ENCODE measurements around the gene LCN1.
"Not testable (repeated sequence)": the region's sequence is repeated elsewhere in the genome, so short reads cannot be mapped to it uniquely, and the experiment has no call there.

The LCN1 gene

GRCh38 chr9:135530146-135530545 is 8.9 kb downstream of the LCN1 start:
- TF ChIP-seq POLR2A (IDR thresholded peaks at IDR 0.05; ENCODE audit: low read length) = no peak
- no peak for TF ChIP-seq GATA1 (IDR thresholded peaks at IDR 0.05; ENCODE audit: low read depth, low read length)
- no peak for DNase-seq

GRCh38 chr9:135531096-135531495 is 9.9 kb downstream of the LCN1 start:
- no peak for DNase-seq

DNA sequence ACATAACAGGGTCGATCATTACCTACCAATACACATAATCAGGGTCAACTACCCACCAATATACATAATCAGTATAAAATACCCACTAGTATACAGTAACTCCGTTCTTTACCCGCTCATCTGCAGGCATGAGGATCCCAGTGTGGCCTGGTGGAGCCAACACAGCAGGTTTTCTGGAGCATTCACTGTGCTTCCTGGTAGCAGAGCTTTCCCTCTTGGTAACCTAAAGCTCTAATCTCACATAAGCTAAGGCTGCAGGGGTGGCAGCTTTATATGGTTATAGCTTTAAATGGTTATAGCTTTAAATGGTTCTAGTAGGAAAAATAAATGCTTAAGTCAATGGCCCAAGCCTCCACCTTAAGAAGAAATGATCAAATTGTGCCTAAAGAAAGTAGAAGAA is 11.9 kb downstream of the LCN1 start:
- TF ChIP-seq POLR2A (IDR thresholded peaks at IDR 0.05; ENCODE audit: low read length) (no peak), GATA1 (IDR thresholded peaks at IDR 0.05; ENCODE audit: low read depth, low read length) (no peak)
- DNase-seq = no peak

More at GRCh38 chr9:135531096-135531495, 9.9 kb downstream of the LCN1 start:
- TF ChIP-seq GATA1 (IDR thresholded peaks at IDR 0.05; ENCODE audit: low read depth, low read length) (no peak), POLR2A (IDR thresholded peaks at IDR 0.05; ENCODE audit: low read length) (no peak)

- no peak for TF ChIP-seq GATA1 (IDR thresholded peaks at IDR 0.05; ENCODE audit: low read depth, low read length)
- no peak for TF ChIP-seq POLR2A (IDR thresholded peaks at IDR 0.05; ENCODE audit: low read length)
- no peak for DNase-seq
These were observed 12.4 kb downstream of the LCN1 start for GRCh38 chr9:135533674-135534073.

DNA sequence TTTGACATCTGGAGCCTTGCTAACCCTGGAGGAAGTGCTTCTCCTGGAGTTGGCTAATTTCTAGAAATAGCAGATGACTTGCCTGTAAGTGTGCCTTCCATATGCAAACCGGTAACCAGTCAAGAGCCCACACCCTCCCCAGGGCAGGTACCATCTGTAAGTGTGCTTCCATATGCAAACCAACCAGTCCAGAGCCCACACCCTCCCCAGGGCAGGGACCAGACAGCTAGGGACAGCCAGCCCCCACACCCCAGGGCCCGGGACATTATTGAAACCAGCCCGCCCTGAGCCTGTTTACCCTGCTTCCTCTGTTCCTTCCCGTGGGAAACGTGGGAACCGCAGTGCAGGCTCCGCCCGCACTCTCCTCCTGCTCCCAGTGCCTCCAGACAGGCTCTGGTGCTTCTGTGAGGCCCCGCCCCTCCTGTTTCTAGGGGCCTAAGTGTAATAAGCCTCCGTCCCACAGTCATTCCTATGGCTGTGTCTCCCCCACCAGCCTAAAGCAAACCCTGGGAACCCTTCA is 13.0 kb downstream of the LCN1 start:
- not testable (repeated sequence) for DNase-seq

DNA sequence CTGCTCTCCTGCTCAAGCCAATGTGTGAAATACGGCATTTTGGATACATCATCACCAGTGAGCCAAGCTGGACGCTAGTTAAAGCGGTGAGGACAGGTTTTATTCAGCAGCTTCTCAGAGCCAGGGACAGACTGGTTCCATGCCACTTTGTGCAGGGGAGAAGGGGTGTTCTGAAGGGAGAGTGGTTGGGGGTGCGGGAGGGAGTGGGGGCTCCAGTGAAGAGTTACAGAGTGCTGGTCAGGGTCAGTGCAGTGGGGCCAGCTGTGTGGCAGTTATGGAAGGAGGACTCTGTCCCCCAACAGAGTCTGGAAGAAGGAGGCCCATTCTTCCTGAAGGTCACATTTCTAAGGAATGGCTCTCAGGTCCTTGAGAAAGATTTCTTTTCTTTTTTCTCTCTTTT is 13.6 kb downstream of the LCN1 start:
- DNase-seq = not testable (repeated sequence)

DNA sequence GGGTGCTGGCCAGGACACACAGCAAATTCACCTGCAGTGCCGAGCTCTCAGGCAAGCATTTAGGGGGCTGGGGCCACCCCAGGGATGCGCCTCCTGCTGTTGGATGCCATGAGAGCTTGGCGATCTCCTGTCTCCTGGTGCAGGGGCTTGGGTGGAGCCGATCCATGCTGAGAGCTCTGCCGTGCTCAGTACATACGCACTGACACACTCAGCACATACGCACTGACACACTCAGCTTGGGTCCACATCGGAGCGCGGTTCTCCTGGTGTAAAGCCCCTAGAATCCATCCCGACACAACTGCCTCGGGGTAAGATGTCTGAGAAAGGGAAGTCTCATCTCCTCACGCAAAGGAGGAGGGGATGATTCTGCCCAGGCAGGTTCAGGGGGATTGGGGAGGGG is 14.4 kb downstream of the LCN1 start:
- DNase-seq = not testable (repeated sequence)

DNA sequence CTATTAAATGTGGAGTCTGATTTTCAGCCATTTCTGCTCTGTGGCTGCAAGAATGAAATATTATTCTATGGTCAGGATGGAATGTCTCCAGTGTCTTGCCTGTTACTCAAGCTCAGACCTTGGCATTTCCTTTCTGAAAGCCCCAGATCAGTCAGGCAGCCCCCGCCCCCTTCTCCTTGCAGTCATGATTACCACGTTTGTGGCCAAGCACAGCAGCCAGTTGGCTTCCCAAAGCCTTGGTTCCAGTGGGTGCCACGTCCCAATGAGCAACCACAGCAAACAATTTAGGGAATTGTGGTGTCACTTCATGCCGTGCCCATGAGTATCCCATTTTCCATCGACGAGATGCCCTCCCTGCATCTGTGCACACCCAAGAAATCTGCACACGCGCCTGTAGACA is 15.0 kb downstream of the LCN1 start:
- DNase-seq = no peak

DNA sequence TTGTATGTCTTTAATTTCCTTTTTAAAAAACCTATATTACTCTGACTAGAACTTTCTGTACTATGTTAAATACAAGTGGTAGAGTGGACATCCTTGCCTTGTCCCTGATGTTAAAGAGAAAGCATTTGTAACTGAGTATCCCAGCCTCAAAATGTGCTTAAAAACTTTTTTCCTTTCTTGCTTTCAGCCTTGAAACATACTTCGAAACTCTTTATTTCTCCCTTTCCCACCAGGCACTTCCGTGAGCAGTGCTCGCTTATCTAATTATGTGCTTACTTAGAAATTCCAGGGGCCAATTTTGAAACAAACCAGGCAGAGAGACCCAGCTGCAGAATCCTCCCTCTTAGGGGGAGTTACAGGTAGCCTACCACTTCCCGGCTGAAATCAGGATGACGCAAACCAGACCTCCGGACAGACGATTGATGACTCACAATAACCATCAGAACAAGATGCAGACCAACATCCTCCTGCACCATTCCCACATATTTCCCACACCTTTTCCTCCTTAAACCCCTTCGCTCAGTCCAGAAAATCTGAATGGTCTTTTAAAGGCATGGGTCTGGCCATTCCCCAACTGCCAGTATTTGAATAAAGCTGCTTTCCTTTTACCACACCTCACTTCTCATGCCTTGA is 22.1 kb downstream of the LCN1 start:
- not testable (repeated sequence) for DNase-seq

More for the DNA sequence above, 15.0 kb downstream of the LCN1 start:
- TF ChIP-seq GATA1 (IDR thresholded peaks at IDR 0.05; ENCODE audit: low read depth, low read length) (no peak), POLR2A (IDR thresholded peaks at IDR 0.05; ENCODE audit: low read length) (no peak)

GRCh38 chr9:135544981-135545635 is 23.9 kb downstream of the LCN1 start:
- TF ChIP-seq GATA1 (IDR thresholded peaks at IDR 0.05; ENCODE audit: low read depth, low read length) = no peak
- TF ChIP-seq POLR2A (IDR thresholded peaks at IDR 0.05; ENCODE audit: low read length) = no peak
- DNase-seq = no peak

DNA sequence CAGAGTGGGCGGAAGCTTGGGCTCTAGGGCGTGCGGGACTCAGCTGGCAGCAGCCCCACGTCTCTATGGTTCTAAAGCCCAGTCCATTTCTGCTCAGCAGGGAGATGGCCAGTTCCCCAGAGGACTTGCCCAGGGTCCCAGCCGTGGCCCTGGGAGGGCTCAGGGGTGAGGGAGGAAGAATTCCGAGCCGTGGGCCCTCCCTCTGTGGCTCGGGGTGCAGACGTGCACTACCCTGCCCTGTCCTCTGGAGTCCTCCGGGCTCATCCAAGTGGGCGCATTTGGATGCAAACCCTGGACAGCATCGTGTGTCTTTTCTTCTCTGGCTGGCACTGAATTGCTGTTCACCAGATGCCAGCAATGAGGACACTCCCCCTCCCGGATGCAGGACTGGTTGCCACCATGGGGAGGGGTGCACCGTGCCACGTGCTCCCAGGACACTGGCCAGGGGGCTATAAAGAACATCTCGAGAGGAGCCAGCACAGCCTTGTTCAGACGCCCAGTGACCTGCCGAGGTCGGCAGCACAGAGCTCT is 24.5 kb downstream of the LCN1 start, which contains the start of gene OBP2A:
Gene OBP2A (plus strand): TSS at position 481 of the 531 bp plus-strand sequence. CDS start 55 bp downstream, outside the sequence.
- not testable (repeated sequence) for DNase-seq

GRCh38 chr9:135546792-135547617 is 25.8 kb downstream of the LCN1 start:
- not testable (repeated sequence) for DNase-seq

GRCh38 chr9:135547756-135548736 is 26.8 kb downstream of the LCN1 start:
- no peak for TF ChIP-seq POLR2A (IDR thresholded peaks at IDR 0.05; ENCODE audit: low read length)
- no peak for TF ChIP-seq GATA1 (IDR thresholded peaks at IDR 0.05; ENCODE audit: low read depth, low read length)
- DNase-seq = no peak

DNA sequence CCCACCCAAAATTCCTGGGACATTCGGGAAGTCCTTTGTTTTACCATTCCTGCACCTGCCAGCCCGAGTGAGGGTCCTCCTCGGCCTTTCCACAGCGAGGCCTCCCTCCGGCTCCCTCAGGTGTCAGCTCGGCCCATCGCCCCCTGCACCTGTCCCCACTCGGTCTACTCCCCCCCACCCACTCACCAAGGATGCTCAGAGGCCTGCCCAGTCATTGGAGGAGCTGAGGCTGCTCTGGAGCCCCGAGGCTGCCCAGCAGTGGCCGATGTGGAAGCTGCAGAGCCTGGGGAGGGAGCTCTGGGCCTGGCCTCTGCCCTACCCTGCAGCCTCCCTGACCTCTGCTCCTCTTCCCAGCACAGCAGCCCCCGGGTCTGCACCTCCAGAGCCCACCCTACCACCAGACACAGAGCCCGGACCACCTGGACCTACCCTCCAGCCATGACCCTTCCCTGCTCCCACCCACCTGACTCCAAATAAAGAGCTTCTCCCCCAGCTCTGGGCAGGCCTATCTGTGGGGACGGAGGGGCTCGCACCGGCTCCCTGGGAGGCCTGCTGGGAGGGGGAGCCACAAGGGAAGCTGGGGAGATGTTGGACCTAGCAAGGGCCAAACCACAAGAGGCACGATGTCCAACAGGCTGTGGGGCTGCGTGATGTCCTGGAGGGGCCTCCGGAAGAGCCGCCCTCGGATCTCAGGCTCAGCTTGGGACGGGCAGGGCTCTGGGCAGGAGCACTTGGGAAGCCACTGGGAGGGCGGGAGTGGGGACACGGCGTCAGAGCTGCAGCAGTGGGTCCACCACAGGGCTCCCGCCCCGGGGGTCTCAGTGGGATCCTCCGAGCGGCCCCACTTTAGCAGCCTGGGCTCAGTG is 28.5 kb downstream of the LCN1 start:
- DNase-seq = not testable (repeated sequence)

Data from erythroblast (primary cell).